DND-41 (cell line): ENCODE results near the gene TENT4B.

ENCODE experiments used
- ATAC-seq: fragments of 200-7000 bp; cut with Tn5 transposase; 3 replicates; pipeline ENCODE4 v1.9.1; 2021; ENCODE audit warnings: low read depth; ENCODE audit not compliant: insufficient read depth
- DNase-seq: peaks from one replicate; pipeline ENCODE4 v3.0.0-alpha.2; 2020
- H2AFZ ChIP-seq: 2 replicates; pipeline ENCODE4 v1.6.0; 2012; ENCODE audit warnings: low read depth, low read length
- H3K27ac ChIP-seq: 2 replicates; pipeline ENCODE4 v1.5.1; 2012; ENCODE audit warnings: low read length, inconsistent platforms
- H3K27me3 ChIP-seq: fragments of 200-600 bp; sonication (generic); 2 replicates; pipeline ENCODE4 v1.6.0; 2012; ENCODE audit warnings: low read length, mild to moderate bottlenecking, inconsistent platforms; ENCODE audit not compliant: insufficient read depth, poor library complexity
- H3K36me3 ChIP-seq: 2 replicates; pipeline ENCODE4 v1.5.1; 2012; ENCODE audit warnings: low read length, inconsistent platforms; ENCODE audit not compliant: insufficient read depth
- H3K4me1 ChIP-seq: 2 replicates; pipeline ENCODE4 v1.5.1; 2012; ENCODE audit warnings: mild to moderate bottlenecking, low read length; ENCODE audit not compliant: insufficient read depth
- H3K4me2 ChIP-seq: 2 replicates; pipeline ENCODE4 v1.6.0; 2012; ENCODE audit warnings: mild to moderate bottlenecking, moderate library complexity, low read length, inconsistent platforms; ENCODE audit not compliant: insufficient read depth
- H3K4me3 ChIP-seq, 2 experiments: fragments of 200-600 bp in 1 of 2; shearing (Covaris generic) in 1 of 2; 2 replicates each; pipeline ENCODE4 v1.5.1; 2012 to 2016; ENCODE audit warnings: inconsistent platforms in 2 of 2, low read length in 2 of 2, mild to moderate bottlenecking in 2 of 2, low read depth in 1 of 2, moderate library complexity in 1 of 2
- H3K79me2 ChIP-seq: 2 replicates; pipeline ENCODE4 v1.6.0; 2012; ENCODE audit warnings: low read length, inconsistent platforms; ENCODE audit not compliant: insufficient read depth
- H3K9ac ChIP-seq: 2 replicates; pipeline ENCODE4 v1.6.0; 2012; ENCODE audit warnings: low read depth, mild to moderate bottlenecking, inconsistent platforms, low read length, moderate library complexity
- H3K9me3 ChIP-seq: 2 replicates; pipeline ENCODE4 v1.5.1; 2012; ENCODE audit warnings: low read length, moderate library complexity, mild to moderate bottlenecking, inconsistent platforms; ENCODE audit not compliant: insufficient read depth, severe bottlenecking
- H4K20me1 ChIP-seq: 2 replicates; pipeline ENCODE4 v1.6.0; 2012; ENCODE audit warnings: low read length; ENCODE audit not compliant: insufficient read depth
- EZH2 ChIP-seq: IDR thresholded peaks from 3 replicates; pipeline ENCODE4 v1.6.1; 2012; ENCODE audit warnings: borderline replicate concordance, low read depth, mild to moderate bottlenecking, moderate library complexity, low read length, inconsistent platforms; ENCODE audit not compliant: severe bottlenecking
- TF ChIP-seq, protein P1 (sequence below): IDR thresholded peaks from 2 replicates; pipeline ENCODE4 v1.5.1; 2012; ENCODE audit warnings: borderline replicate concordance, low read length, moderate library complexity, mild to moderate bottlenecking; ENCODE audit not compliant: poor library complexity, severe bottlenecking; ENCODE audit errors: extremely low read depth

TENT4B gene

DNA sequence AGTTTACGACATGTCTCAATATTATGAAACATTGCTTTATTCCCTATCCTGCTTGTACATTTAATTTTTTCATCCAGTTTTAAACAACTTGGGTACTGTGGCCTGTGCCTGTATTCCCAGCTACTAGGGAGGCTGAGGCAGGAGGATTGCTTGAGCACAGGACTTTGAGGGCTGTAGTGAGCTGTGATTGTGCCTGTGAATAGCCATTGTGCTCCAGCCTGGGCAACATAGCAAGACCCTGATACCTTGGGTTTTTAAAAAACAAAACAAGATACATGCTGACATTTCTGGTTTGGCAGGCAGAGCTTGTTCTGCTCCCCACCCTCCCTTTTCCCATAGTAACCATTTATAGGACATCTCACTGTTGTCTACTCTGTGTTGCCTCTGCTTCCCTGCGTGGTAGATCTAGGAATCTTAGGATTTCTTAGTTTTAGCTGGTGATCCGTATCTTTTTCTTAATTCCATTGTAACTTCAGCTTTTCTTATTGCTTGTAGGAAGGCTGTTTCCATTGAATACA is 35.6 kb downstream of the TENT4B start:
- H2AFZ ChIP-seq: no peak overlapping the region
- ATAC-seq (no peak), DNase-seq (no peak)
- H3K79me2 ChIP-seq: peaks cover 59% of the 10 kb centered on the region
- H3K9ac ChIP-seq: no peak overlapping the region
- H3K4me1 ChIP-seq: no peaks in the 10 kb centered on the region
- no peaks in the 10 kb centered on the region for H3K27me3 ChIP-seq
- H4K20me1 ChIP-seq: peaks cover 18% of the 10 kb centered on the region; the same call in 1 of the 2 replicates
- TF ChIP-seq EZH2: no peak
- TF ChIP-seq, protein P1, sequence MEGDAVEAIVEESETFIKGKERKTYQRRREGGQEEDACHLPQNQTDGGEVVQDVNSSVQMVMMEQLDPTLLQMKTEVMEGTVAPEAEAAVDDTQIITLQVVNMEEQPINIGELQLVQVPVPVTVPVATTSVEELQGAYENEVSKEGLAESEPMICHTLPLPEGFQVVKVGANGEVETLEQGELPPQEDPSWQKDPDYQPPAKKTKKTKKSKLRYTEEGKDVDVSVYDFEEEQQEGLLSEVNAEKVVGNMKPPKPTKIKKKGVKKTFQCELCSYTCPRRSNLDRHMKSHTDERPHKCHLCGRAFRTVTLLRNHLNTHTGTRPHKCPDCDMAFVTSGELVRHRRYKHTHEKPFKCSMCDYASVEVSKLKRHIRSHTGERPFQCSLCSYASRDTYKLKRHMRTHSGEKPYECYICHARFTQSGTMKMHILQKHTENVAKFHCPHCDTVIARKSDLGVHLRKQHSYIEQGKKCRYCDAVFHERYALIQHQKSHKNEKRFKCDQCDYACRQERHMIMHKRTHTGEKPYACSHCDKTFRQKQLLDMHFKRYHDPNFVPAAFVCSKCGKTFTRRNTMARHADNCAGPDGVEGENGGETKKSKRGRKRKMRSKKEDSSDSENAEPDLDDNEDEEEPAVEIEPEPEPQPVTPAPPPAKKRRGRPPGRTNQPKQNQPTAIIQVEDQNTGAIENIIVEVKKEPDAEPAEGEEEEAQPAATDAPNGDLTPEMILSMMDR: no peak
- no peaks in the 10 kb centered on the region for H3K36me3 ChIP-seq
- no peaks in the 10 kb centered on the region for H3K9me3 ChIP-seq
- H3K27ac ChIP-seq: no peak overlapping the region
- no peak overlapping the region for H3K4me2 ChIP-seq
- no peak overlapping the region for H3K4me3 ChIP-seq

DNA sequence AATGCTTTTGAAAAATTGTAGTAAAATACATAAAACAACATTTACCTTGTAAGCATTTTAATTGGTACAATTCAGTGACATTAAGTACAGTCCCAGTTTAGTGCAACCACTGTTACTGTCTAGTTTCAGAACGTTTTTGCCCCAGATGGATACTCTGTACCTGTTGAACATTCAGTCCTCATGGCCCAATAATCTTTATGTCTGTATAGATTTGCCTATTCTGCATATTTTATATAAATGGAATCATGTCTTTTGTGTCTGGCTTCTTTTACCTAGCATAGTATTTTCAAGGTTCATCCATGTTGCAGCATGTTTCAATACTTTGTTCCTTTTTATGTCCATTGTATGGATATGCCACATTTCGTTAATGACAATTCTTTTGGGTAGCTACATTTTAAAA is 37.2 kb downstream of the TENT4B start:
- Histone ChIP-seq H3K79me2 (peaks cover 54% of the 10 kb centered on the region), H3K9me3 (no peaks in the 10 kb centered on the region), H2AFZ (no peak overlapping the region), H3K27me3 (no peaks in the 10 kb centered on the region), H4K20me1 (peaks cover 17% of the 10 kb centered on the region; the same call in 1 of the 2 replicates), H3K9ac (no peak overlapping the region), H3K4me3 (no peak overlapping the region), H3K27ac (no peak overlapping the region), H3K4me1 (no peaks in the 10 kb centered on the region), H3K36me3 (no peaks in the 10 kb centered on the region), H3K4me2 (no peak overlapping the region)
- ATAC-seq (no peak), DNase-seq (no peak)
- no peak for TF ChIP-seq EZH2
- TF ChIP-seq, protein P1: no peak

DNA sequence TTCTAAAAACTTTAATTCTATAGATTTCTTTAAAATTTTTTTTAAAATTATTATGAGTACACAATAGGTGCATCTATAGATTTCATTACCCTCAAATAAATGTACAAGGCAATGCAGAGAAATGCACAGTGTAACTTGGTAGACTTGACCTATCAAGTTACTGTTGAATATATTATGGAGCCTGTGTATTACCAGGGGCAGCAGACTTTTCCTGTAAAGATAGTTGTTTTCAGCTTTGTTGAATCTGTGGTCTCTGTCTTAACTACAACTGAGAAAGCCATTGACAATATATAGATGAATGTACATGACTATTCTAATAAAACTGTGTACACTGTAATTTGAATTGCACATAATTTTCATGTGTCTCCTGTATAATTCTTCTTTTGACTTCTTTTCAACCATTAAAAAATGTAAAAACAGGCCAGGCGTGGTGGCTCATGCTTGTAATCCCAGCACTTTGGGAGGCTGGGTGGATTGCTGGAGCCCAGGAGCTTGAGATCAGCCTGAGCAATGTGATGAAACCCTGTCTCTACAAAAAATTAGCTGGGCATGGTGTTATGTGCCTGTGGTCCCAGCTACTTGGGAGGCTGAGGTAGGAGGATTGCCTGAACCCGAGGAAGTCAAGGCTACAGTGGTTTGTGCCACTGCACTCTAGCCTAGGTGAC is 39.4 kb downstream of the TENT4B start:
- H3K9me3 ChIP-seq: no peaks in the 10 kb centered on the region
- peaks cover 17% of the 10 kb centered on the region for H3K4me1 ChIP-seq
- H3K36me3 ChIP-seq: no peaks in the 10 kb centered on the region
- H4K20me1 ChIP-seq: peaks cover 20% of the 10 kb centered on the region
- H3K9ac ChIP-seq: no peak overlapping the region
- DNase-seq: no peak
- no peak overlapping the region for H3K27ac ChIP-seq
- no peak overlapping the region for H2AFZ ChIP-seq
- no peak for ATAC-seq
- peaks cover 41% of the 10 kb centered on the region; the same call in 1 of the 2 replicates for H3K79me2 ChIP-seq
- H3K4me3 ChIP-seq: no peak overlapping the region
- no peaks in the 10 kb centered on the region for H3K27me3 ChIP-seq
- H3K4me2 ChIP-seq: no peak overlapping the region
- no peak for TF ChIP-seq EZH2
- TF ChIP-seq, protein P1: no peak
